Heart right ventricle (tissue), 16 donors: Measurements from ENCODE around the gene IFTAP. TPM values are rescaled to one million over a fixed set of nuclear protein-coding genes. Genes with fewer than 3 reads are reported as not detected.

Source experiments
- ATAC-seq, 8 donors: fragments of 200-7000 bp; cut with Tn5 transposase; one replicate each; pipeline ENCODE4 v1.9.1; 2020; ENCODE audit warnings: mild to moderate bottlenecking in 8 of 8, moderate library complexity in 8 of 8, moderate number of reproducible peaks in 1 of 8
- DNase-seq, 2 donors: peaks; one replicate each; pipeline ENCODE4 v3.0.0-alpha.2; 2020
- H3K27ac ChIP-seq, 10 donors: fragments of 200-600 bp; sonication (generic) in 2 of 10; one replicate each; pipeline versions ENCODE4 v1.5.0 to v1.8.0; 2020 to 2022; ENCODE audit warnings: mild to moderate bottlenecking in 3 of 10
- H3K27me3 ChIP-seq, 7 donors: fragments of 200-600 bp; one replicate each; pipeline ENCODE4 v1.8.0; 2021 to 2022; ENCODE audit warnings: mild to moderate bottlenecking in 2 of 7
- H3K36me3 ChIP-seq, 9 donors: fragments of 200-600 bp; sonication (generic) in 1 of 9; one replicate each; pipeline versions ENCODE4 v1.5.0 to v1.8.0; 2020 to 2022; ENCODE audit warnings: mild to moderate bottlenecking in 2 of 9
- H3K4me1 ChIP-seq, 9 donors: fragments of 200-600 bp; sonication (generic) in 1 of 9; one replicate each; pipeline versions ENCODE4 v1.5.0 to v1.8.0; 2020 to 2022; ENCODE audit warnings: mild to moderate bottlenecking in 4 of 9
- H3K4me3 ChIP-seq, 10 donors: fragments of 200-600 bp; sonication (generic) in 2 of 10; one replicate each; pipeline versions ENCODE4 v1.5.0 to v1.8.0; 2020 to 2022; ENCODE audit warnings: mild to moderate bottlenecking in 7 of 10, moderate library complexity in 2 of 10
- H3K9me3 ChIP-seq, 11 donors: fragments of 200-600 bp in 10 of 11; sonication (generic) in 2 of 11; one replicate each; pipeline versions ENCODE4 v1.5.0 to v1.8.0; 2013 to 2022; ENCODE audit warnings: mild to moderate bottlenecking in 2 of 11, control low read depth in 1 of 11, moderate library complexity in 1 of 11
- CTCF ChIP-seq, 9 donors: fragments of 200-600 bp; sonication (generic) in 2 of 9; IDR thresholded peaks; one replicate each; pipeline versions ENCODE4 v1.5.0 to v1.8.0; 2021 to 2022; ENCODE audit warnings: antibody characterized with exemption in 9 of 9, mild to moderate bottlenecking in 5 of 9, moderate library complexity in 1 of 9
- WGBS, 2 donors: extraction: QIAGEN DNeasy Blood & Tissue Kit; methylation state at CpG; one replicate each; pipeline ENCODE4 v1.1.7; 2013; ENCODE audit warnings: inconsistent platforms in 1 of 2; 5-methylcytosine and 5-hydroxymethylcytosine counted together
- intact Hi-C, 10 donors: fragments of 100-400 bp; cut with DNase I; formaldehyde crosslinking; loops; one replicate each; pipeline versions ENCODE4 v1.11.1 to v1.14.2; 2022
- polyA plus RNA-seq, 2 donors: library from polyadenylated mRNA; stranded (reverse); fragments of 200-250 nt; gene quantifications; one replicate each; pipeline ENCODE4 v1.2.3, GENCODE V29; 2013
- total RNA-seq, 10 donors: library from RNA; stranded (reverse); fragmentation: NEBNext Ultra II Directional in 3 of 10; extraction: Animal tissue kit (Norgen Biotek cat#: 25700) in 3 of 10; gene quantifications; one replicate each; pipeline versions ENCODE4 v1.2.1 to v1.2.4, GENCODE V29; 2021 to 2023
- donor health status: Arrhythmogenic right ventricular cardiomyopathy.
- donor health status: ischemic (EF 13 %, LVEDD 7.1; RV severe dilation, severe dysfunction).
- donor health status: healthy with polysubstance abuse.
- donor health status: DM: no; HTN: yes; CAD: no.
- donor health status: DM: no; HTN: no; CAD: no.
- donor health status: ischemic (EF 25% LVEDD 6.9; RV normal size, moderate dysfunction).
- donor health status: ischemic (EF 25% LVEDD 5.7; RV mildly dilated, moderate dysfunction).
- donor health status: healthy.
- donor health status: DM: yes; HTN: yes; CAD: no.
- donor health status: Ischemic cardiomyopathy.
- donor health status: ischemic (EF 35%, LVEDD 5.7; RV mildly dilated, moderate dysfunction).
- donor health status: nonischemic (EF 11% LVEDD 7.7; RV severe dilation, severe dysfunction).
- donor health status: DM: yes; HTN: yes; CAD: no.
- donor health status: PGD.
- donor health status: ischemic (EF 29% LVEDD 5.4; RV normal size, mild dysfunction).
- donor health status: nonischemic (EF 23%, LVEDD 6.1; RV moderate dilation, normal function).

The IFTAP gene
- total and polyA plus RNA-seq, 12 donors = 33.8 to 54.6 (median 43.1) TPM

DNA sequence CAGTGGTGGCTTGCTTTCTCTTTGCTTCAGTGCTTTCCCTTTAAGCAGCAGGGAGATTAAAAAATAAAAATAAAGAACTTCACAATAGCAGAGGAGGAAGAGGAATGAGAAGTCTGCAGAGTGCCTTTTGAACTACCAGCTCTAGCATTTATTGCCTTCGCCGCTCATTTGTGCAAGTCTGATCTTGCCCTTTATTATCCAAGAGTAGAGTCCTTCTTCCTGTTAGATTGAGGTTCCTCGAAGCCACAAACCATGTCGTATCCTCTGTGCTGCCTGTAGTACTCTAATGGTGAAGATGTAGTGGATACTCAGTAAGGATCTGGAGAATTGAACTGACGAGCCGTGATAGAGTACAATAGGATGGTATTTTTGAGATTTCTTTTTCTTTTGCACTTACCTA lies 105.0 kb downstream of the IFTAP start:
- Histone ChIP-seq H3K27ac (no peak overlapping the region), H3K36me3 (no peaks in the 10 kb centered on the region), H3K27me3 (peaks cover 0 to 7% (median 0%) of the 10 kb centered on the region in 7 donors), H3K9me3 (no peaks in the 10 kb centered on the region), H3K4me3 (no peak overlapping the region), H3K4me1 (no peaks in the 10 kb centered on the region)
- no peak for TF ChIP-seq CTCF (IDR thresholded peaks at IDR 0.05)
- 81 to 83% methylated on average over 6 of the region's 6 CpGs for WGBS, 2 donors
- DNase-seq (no peak), ATAC-seq (no peak)
- intact Hi-C loops = no loop called here

GRCh38 chr11:36700246-36700645 lies 105.9 kb downstream of the IFTAP start:
- Histone ChIP-seq H3K36me3 (no peaks in the 10 kb centered on the region), H3K4me3 (no peak overlapping the region), H3K4me1 (no peaks in the 10 kb centered on the region), H3K9me3 (no peaks in the 10 kb centered on the region), H3K27me3 (peaks cover 0 to 7% (median 0%) of the 10 kb centered on the region in 7 donors), H3K27ac (no peak overlapping the region)
- WGBS, 2 donors = 63 to 86% methylated on average over 1 of the region's 1 CpG
- no peak for DNase-seq
- TF ChIP-seq CTCF (IDR thresholded peaks at IDR 0.05) = no peak
- ATAC-seq = no peak
- intact Hi-C loops = loop anchor here in 2 of 10 donors (5.0 kb wide), 2 partner anchors 42 to 47 kb away; no protein-coding TSS in a partner anchor

DNA sequence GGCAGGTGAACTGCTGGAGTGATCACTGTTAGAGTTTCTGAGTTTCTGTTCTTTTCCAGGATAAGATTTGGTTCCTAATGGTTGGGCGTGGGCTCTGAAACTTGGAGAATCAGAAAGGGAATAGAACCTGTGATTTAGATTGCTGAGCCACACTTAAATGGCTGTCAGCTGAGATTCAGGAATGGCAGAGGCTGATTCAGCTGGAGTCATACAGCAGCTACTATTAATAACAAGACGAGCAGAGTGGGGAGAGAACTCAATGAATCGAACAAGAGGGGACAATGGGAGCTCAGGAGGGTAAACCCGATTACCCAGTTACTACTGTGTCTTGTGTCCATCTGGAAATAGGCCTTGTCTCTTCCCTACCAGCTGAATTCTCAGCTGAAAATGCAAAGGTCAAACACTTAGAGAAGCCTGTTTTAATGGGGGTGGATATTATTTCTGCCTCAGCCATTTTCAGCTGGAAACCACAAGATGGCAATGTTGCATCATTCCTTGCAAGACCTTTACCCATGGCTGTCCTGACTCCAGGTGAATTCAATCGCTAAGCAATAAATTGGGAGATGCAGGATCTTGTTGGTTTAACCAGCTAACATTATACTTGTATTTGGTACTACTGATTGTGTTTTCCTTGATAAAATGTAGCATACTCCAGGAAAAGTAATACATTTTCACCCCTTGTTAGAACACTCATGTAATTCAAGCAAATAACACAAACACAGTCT lies 108.2 kb downstream of the IFTAP start:
- peaks cover 0 to 7% (median 0%) of the 10 kb centered on the region in 7 donors for H3K27me3 ChIP-seq
- no peaks in the 10 kb centered on the region for H3K36me3 ChIP-seq
- H3K4me1 ChIP-seq = no peaks in the 10 kb centered on the region
- H3K27ac ChIP-seq = peak overlapping the region in 4 of 10 donors; percentile 17 to 60 (median 53)
- intact Hi-C loops = loop anchor here in 8 of 10 donors (1.0 to 5.0 kb wide), 6 partner anchors 40 to 45 kb away; no protein-coding TSS in a partner anchor
- WGBS, 2 donors = 34 to 36% methylated on average over 5 of the region's 5 CpGs
- H3K4me3 ChIP-seq = no peak overlapping the region
- no peaks in the 10 kb centered on the region for H3K9me3 ChIP-seq
- DNase-seq (peak in 1 of 2 donors; percentile 37), ATAC-seq (peak; percentile 84 to 97 (median 90))
- peak; percentile 59 to 87 (median 80) for TF ChIP-seq CTCF (IDR thresholded peaks at IDR 0.05)

DNA sequence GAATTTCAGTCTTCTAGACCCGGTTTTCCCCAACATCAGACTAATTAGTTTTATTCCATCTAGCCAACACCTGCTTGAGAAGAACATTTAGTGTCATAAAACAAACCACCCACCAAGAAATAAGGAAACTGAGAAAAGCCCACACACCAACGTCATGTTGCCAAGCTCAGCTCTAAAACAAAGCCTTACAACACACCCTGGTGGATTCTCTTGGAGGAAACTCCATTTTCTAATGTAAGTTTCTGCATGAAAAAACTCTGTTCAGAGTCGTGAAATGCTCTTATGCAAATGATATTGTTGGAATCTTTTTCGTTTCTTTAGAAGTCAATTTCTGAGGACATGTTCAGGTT lies 108.7 kb downstream of the IFTAP start:
- WGBS, 2 donors = 52 to 61% methylated on average over 4 of the region's 4 CpGs
- peak in 1 of 8 donors; percentile 18 for ATAC-seq
- no peaks in the 10 kb centered on the region for H3K36me3 ChIP-seq
- no peaks in the 10 kb centered on the region for H3K4me1 ChIP-seq
- intact Hi-C loops = loop anchor here in 6 of 10 donors (1.0 to 5.0 kb wide), 5 partner anchors 39 to 44 kb away; no protein-coding TSS in a partner anchor
- H3K9me3 ChIP-seq = no peaks in the 10 kb centered on the region
- H3K4me3 ChIP-seq = no peak overlapping the region
- peaks cover 0 to 7% (median 0%) of the 10 kb centered on the region in 7 donors for H3K27me3 ChIP-seq
- DNase-seq = no peak
- no peak for TF ChIP-seq CTCF (IDR thresholded peaks at IDR 0.05)
- no peak overlapping the region for H3K27ac ChIP-seq

Other genes starting within 250 kb of the IFTAP start
- gene TRAF6, start 84.2 kb upstream of the IFTAP start, total RNA-seq = 10 to 100 TPM; 11.5 to 18.2 (median 13.4) TPM
- gene TRAF6, start 84.2 kb upstream of the IFTAP start, polyA plus RNA-seq = 1 to 10 TPM; 3.0 to 3.7 TPM
- 1 to 10 TPM in 6 of 10 donors, under 1 TPM in 4; 0.64 to 2.1 (median 1.2) TPM for gene RAG1, start 26.5 kb upstream of the IFTAP start, total RNA-seq
- 1 to 10 TPM in 1 of 2 donors, under 1 TPM in 1; 0.26 to 1.3 TPM for gene RAG1, start 26.5 kb upstream of the IFTAP start, polyA plus RNA-seq
- gene RAG2, start 3.7 kb downstream of the IFTAP start, total RNA-seq = not detected
- gene RAG2, start 3.7 kb downstream of the IFTAP start, polyA plus RNA-seq = not detected